Upper lobe of left lung (tissue), 6 donors: ENCODE results near the gene CLSTN1. TPM values are rescaled to one million over a fixed set of nuclear protein-coding genes. Genes with fewer than 3 reads are reported as not detected.
A peak's percentile ranks its signal among the peaks of the same experiment; 100 is the strongest.

Experiments
- ATAC-seq, 2 donors: fragments of 200-7000 bp; cut with Tn5 transposase; one replicate each; pipeline ENCODE4 v1.9.1; 2022; ENCODE audit warnings: mild to moderate bottlenecking in 2 of 2, moderate library complexity in 2 of 2; ENCODE audit not compliant: low FRiP score in 2 of 2
- DNase-seq, 2 donors: peaks; one replicate each; pipeline ENCODE4 v3.0.0-alpha.2; 2019 to 2020
- H3K27ac ChIP-seq, 4 donors: fragments of 200-600 bp; sonication (generic); one replicate each; pipeline ENCODE4 v1.5.1; 2016 to 2019
- H3K27me3 ChIP-seq, 4 donors: fragments of 200-600 bp; sonication (generic); one replicate each; pipeline ENCODE4 v1.5.1; 2017 to 2019
- H3K36me3 ChIP-seq, 4 donors: fragments of 200-600 bp; sonication (generic); one replicate each; pipeline ENCODE4 v1.5.1; 2016 to 2019
- H3K4me1 ChIP-seq, 4 donors: fragments of 200-600 bp; sonication (generic); one replicate each; pipeline ENCODE4 v1.5.1; 2018 to 2019
- H3K4me3 ChIP-seq, 4 donors: fragments of 200-600 bp; sonication (generic); one replicate each; pipeline ENCODE4 v1.5.1; 2017 to 2019; ENCODE audit warnings: mild to moderate bottlenecking in 2 of 4, moderate library complexity in 1 of 4
- H3K9me3 ChIP-seq, 4 donors: fragments of 200-600 bp; sonication (generic); one replicate each; pipeline ENCODE4 v1.5.1; 2018 to 2019
- CTCF ChIP-seq, 6 experiments: fragments of 450-650 bp in 4 of 6; fragments of 200-600 bp in 2 of 6; sonication (generic) in 2 of 6; IDR thresholded peaks; one replicate each; pipeline ENCODE4 v1.5.1; 2016 to 2019; ENCODE audit warnings: antibody characterized with exemption in 6 of 6
- EP300 ChIP-seq, 4 donors: sonication (generic); formaldehyde crosslinking; IDR thresholded peaks; one replicate each; pipeline ENCODE4 v1.5.1; 2017; ENCODE audit warnings: antibody characterized with exemption in 4 of 4, control low read depth in 2 of 4
- POLR2A ChIP-seq, 4 donors: fragments of 450-650 bp; IDR thresholded peaks; one replicate each; pipeline ENCODE4 v1.5.1; 2016 to 2017; ENCODE audit warnings: antibody characterized with exemption in 4 of 4, mild to moderate bottlenecking in 2 of 4
- POLR2AphosphoS5 ChIP-seq, 2 donors: sonication (generic); formaldehyde crosslinking; IDR thresholded peaks; one replicate each; pipeline ENCODE4 v1.5.1; 2017; ENCODE audit warnings: antibody characterized with exemption in 2 of 2
- WGBS, 2 donors: methylation state at CpG; one replicate each; pipeline ENCODE4 v1.1.5; 2017 to 2018; 5-methylcytosine and 5-hydroxymethylcytosine counted together
- total RNA-seq, 6 donors: library from RNA; depleted of rRNA in 4 of 6; stranded (reverse); fragments of >200 nt in 4 of 6; gene quantifications; one replicate each; pipeline versions ENCODE4 v1.1.0 to v1.2.1, GENCODE V29; 2016 to 2021
- donor health status: DM: no; HTN: no; CAD: no; lungs with moderate emphysema.
- donor health status: DM: no; HTN: yes; CAD: no; lungs with severe emphysema.

Gene CLSTN1
- total RNA-seq, 6 donors from 2014 or later = 35.6 to 82.7 (median 59.5) TPM

GRCh38 chr1:9859281-9860014 lies 35.7 kb upstream of the CLSTN1 start:
- 80 to 92% methylated on average over 3 to 5 of the region's 5 CpGs for WGBS, 2 donors
- Histone ChIP-seq H3K27me3 (no peaks in the 10 kb centered on the region), H3K4me3 (no peak overlapping the region), H3K9me3 (no peaks in the 10 kb centered on the region), H3K27ac (no peak overlapping the region), H3K4me1 (no peaks in the 10 kb centered on the region), H3K36me3 (peaks cover 0 to 27% (median 8%) of the 10 kb centered on the region in 4 donors)
- ATAC-seq (peak in 1 of 2 donors; percentile 16), DNase-seq (no peak)
- TF ChIP-seq POLR2A (IDR thresholded peaks at IDR 0.05) (no peak), CTCF (IDR thresholded peaks at IDR 0.05) (no peak)

GRCh38 chr1:9858293-9859035 lies 34.7 kb upstream of the CLSTN1 start:
- no peaks in the 10 kb centered on the region for H3K4me1 ChIP-seq
- ATAC-seq (no peak), DNase-seq (no peak)
- H3K4me3 ChIP-seq = no peak overlapping the region
- no peaks in the 10 kb centered on the region for H3K9me3 ChIP-seq
- no peak for TF ChIP-seq EP300 (IDR thresholded peaks at IDR 0.05)
- no peak for TF ChIP-seq POLR2A (IDR thresholded peaks at IDR 0.05)
- no peak for TF ChIP-seq POLR2AphosphoS5 (IDR thresholded peaks at IDR 0.05)
- no peak for TF ChIP-seq CTCF (IDR thresholded peaks at IDR 0.05)
- WGBS, 2 donors = 97 to 99% methylated on average over 6 of the region's 6 CpGs
- H3K27ac ChIP-seq = no peak overlapping the region
- H3K36me3 ChIP-seq = peaks cover 0 to 26% (median 7%) of the 10 kb centered on the region in 4 donors
- no peaks in the 10 kb centered on the region for H3K27me3 ChIP-seq

GRCh38 chr1:9855186-9855585 lies 31.4 kb upstream of the CLSTN1 start:
- ATAC-seq (no peak), DNase-seq (no peak)
- no peaks in the 10 kb centered on the region for H3K4me1 ChIP-seq
- 69 to 74% methylated on average over 1 of the region's 1 CpG for WGBS, 2 donors
- TF ChIP-seq POLR2A (IDR thresholded peaks at IDR 0.05) (no peak), EP300 (IDR thresholded peaks at IDR 0.05) (no peak), POLR2AphosphoS5 (IDR thresholded peaks at IDR 0.05) (no peak), CTCF (IDR thresholded peaks at IDR 0.05) (no peak)
- H3K4me3 ChIP-seq = no peak overlapping the region
- no peaks in the 10 kb centered on the region for H3K9me3 ChIP-seq
- H3K27ac ChIP-seq = no peak overlapping the region
- H3K27me3 ChIP-seq = no peaks in the 10 kb centered on the region
- peaks cover 0 to 32% (median 15%) of the 10 kb centered on the region in 4 donors for H3K36me3 ChIP-seq

- H3K9me3 ChIP-seq = no peaks in the 10 kb centered on the region
- H3K4me1 ChIP-seq = no peaks in the 10 kb centered on the region
- H3K4me3 ChIP-seq = no peak overlapping the region
- H3K27ac ChIP-seq = no peak overlapping the region
- WGBS, 2 donors = 89 to 100% methylated on average over 2 to 4 of the region's 4 CpGs
- peaks cover 0 to 29% (median 19%) of the 10 kb centered on the region in 4 donors for H3K36me3 ChIP-seq
- TF ChIP-seq POLR2AphosphoS5 (IDR thresholded peaks at IDR 0.05) = no peak
- TF ChIP-seq POLR2A (IDR thresholded peaks at IDR 0.05) = no peak
- no peak for TF ChIP-seq CTCF (IDR thresholded peaks at IDR 0.05)
- TF ChIP-seq EP300 (IDR thresholded peaks at IDR 0.05) = no peak
- DNase-seq (no peak), ATAC-seq (no peak)
- H3K27me3 ChIP-seq = no peaks in the 10 kb centered on the region
Measured at GRCh38 chr1:9853249-9853595, 29.5 kb upstream of the CLSTN1 start.
